Measurements from ENCODE around the gene DNAJC13. TPM values are rescaled to one million over a fixed set of nuclear protein-coding genes. Genes with fewer than 3 reads are reported as not detected.

The DNAJC13 gene
- total RNA-seq, 1 experiment from 2014 or later = 33.0 TPM

GRCh38 chr3:132448216-132448961 is 31.1 kb downstream of the DNAJC13 start:
- no peak overlapping the region for H3K27ac Mint-ChIP-seq (ENCODE audit: low read depth, unreplicated experiment)
- peaks cover 15% of the 10 kb centered on the region for H3K4me1 Mint-ChIP-seq (ENCODE audit: insufficient read depth, unreplicated experiment)
- BruUV-seq (replicated peaks) = no TSS peak
- CTCF ChIA-PET = interaction anchor here (0.6 to 1.0 kb wide), 4 partner anchors 10 to 88 kb away, joined by 3 to 5 read pairs (median 3); no protein-coding TSS in a partner anchor
- no peak overlapping the region for H3K4me3 Mint-ChIP-seq (ENCODE audit: unreplicated experiment)
- intact Hi-C loops (cut with micrococcal nuclease) = no loop called here
- H3K9me3 Mint-ChIP-seq (ENCODE audit: unreplicated experiment) = no peaks in the 10 kb centered on the region
- H3K36me3 Mint-ChIP-seq (ENCODE audit: insufficient read depth, unreplicated experiment) = peaks cover 20% of the 10 kb centered on the region
- POLR2A ChIA-PET = interaction anchor here (0.8 to 2.0 kb wide), 2 partner anchors 10 to 31 kb away, joined by 3 to 11 read pairs; partner anchors contain the start of gene DNAJC13
- peak; percentile 5 for DNase-seq (ENCODE audit: unreplicated experiment)
- TF ChIP-seq CTCF (IDR thresholded peaks at IDR 0.05; ENCODE audit: unreplicated experiment) = no peak
- H3K27me3 Mint-ChIP-seq (ENCODE audit: insufficient read depth, unreplicated experiment) = no peaks in the 10 kb centered on the region

- POLR2A ChIA-PET = interaction anchor here (0.6 to 0.7 kb wide), 2 partner anchors 39 to 1936 kb away, joined by 3 to 4 read pairs; partner anchors contain the start of gene DNAJC13
- Mint-ChIP-seq H3K27ac (ENCODE audit: low read depth, unreplicated experiment) (no peak overlapping the region), H3K9me3 (ENCODE audit: unreplicated experiment) (no peaks in the 10 kb centered on the region), H3K27me3 (ENCODE audit: insufficient read depth, unreplicated experiment) (no peaks in the 10 kb centered on the region), H3K36me3 (ENCODE audit: insufficient read depth, unreplicated experiment) (peaks cover 81% of the 10 kb centered on the region), H3K4me1 (ENCODE audit: insufficient read depth, unreplicated experiment) (no peaks in the 10 kb centered on the region), H3K4me3 (ENCODE audit: unreplicated experiment) (no peak overlapping the region)
- CTCF ChIA-PET = no interaction called here
- intact Hi-C loops (cut with micrococcal nuclease) = no loop called here
- no peak for DNase-seq (ENCODE audit: unreplicated experiment)
- no TSS peak for BruUV-seq (replicated peaks)
- TF ChIP-seq CTCF (IDR thresholded peaks at IDR 0.05; ENCODE audit: unreplicated experiment) = no peak
Measured at GRCh38 chr3:132456136-132456535, 38.8 kb downstream of the DNAJC13 start.

DNA sequence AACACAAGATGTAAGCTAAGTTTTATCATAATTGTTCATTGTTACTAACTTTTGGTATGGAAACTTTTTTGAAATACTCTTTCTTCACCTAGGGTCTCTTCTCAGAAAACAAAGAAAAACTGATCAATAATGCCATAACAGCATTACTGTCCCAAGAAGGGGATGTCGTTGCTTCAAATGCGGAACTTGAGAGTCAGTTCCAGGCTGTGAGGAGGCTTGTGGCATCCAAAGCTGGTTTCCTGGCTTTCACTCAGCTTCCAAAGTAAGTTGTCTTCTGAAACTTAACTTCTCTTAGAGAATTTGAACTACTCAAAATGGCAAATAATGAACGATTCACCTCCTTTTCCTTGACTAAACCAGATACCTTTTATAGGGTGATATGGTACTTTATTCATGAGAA is 39.3 kb downstream of the DNAJC13 start:
- ChIA-PET POLR2A (interaction anchor here (0.6 to 0.7 kb wide), 2 partner anchors 39 to 1936 kb away, joined by 3 to 4 read pairs; partner anchors contain the start of gene DNAJC13), CTCF (interaction anchor here (0.7 kb wide), 1 partner anchor 8 kb away, joined by 3 read pairs; no protein-coding TSS in a partner anchor)
- H3K36me3 Mint-ChIP-seq (ENCODE audit: insufficient read depth, unreplicated experiment) = peaks cover 79% of the 10 kb centered on the region
- no peaks in the 10 kb centered on the region for H3K4me1 Mint-ChIP-seq (ENCODE audit: insufficient read depth, unreplicated experiment)
- TF ChIP-seq CTCF (IDR thresholded peaks at IDR 0.05; ENCODE audit: unreplicated experiment) = no peak
- H3K27ac Mint-ChIP-seq (ENCODE audit: low read depth, unreplicated experiment) = no peak overlapping the region
- BruUV-seq (replicated peaks) = no TSS peak
- H3K4me3 Mint-ChIP-seq (ENCODE audit: unreplicated experiment) = no peak overlapping the region
- no peaks in the 10 kb centered on the region for H3K9me3 Mint-ChIP-seq (ENCODE audit: unreplicated experiment)
- no peaks in the 10 kb centered on the region for H3K27me3 Mint-ChIP-seq (ENCODE audit: insufficient read depth, unreplicated experiment)
- DNase-seq (ENCODE audit: unreplicated experiment) = no peak
- intact Hi-C loops (cut with micrococcal nuclease) = no loop called here

DNA sequence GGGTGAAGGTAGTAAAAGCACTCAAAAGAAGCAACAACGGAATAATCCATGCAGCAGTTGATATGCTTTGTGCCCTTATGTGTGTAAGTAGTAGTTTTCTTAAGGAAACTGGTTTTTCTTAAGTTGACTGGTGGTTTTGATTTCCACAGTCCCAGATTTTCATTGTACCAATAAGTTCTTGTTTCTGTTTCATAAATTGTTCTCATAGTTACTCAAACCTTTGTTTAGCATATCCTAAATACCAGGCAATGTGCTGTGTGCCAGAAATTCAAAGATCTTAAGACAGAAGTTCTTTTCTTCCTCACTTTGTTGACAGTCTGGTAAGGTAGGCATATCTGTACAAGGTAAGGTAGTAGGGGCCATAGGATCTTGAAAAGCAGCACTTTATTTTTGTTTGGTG is 40.0 kb downstream of the DNAJC13 start:
- ChIA-PET CTCF (interaction anchor here (0.7 kb wide), 1 partner anchor 8 kb away, joined by 3 read pairs; no protein-coding TSS in a partner anchor), POLR2A (interaction anchor here (0.5 to 0.8 kb wide), 2 partner anchors 12 to 32 kb away, joined by 3 read pairs; no protein-coding TSS in a partner anchor)
- DNase-seq (ENCODE audit: unreplicated experiment) = no peak
- no TSS peak for BruUV-seq (replicated peaks)
- no peaks in the 10 kb centered on the region for H3K9me3 Mint-ChIP-seq (ENCODE audit: unreplicated experiment)
- intact Hi-C loops (cut with micrococcal nuclease) = no loop called here
- no peak overlapping the region for H3K27ac Mint-ChIP-seq (ENCODE audit: low read depth, unreplicated experiment)
- H3K27me3 Mint-ChIP-seq (ENCODE audit: insufficient read depth, unreplicated experiment) = no peaks in the 10 kb centered on the region
- no peak for TF ChIP-seq CTCF (IDR thresholded peaks at IDR 0.05; ENCODE audit: unreplicated experiment)
- H3K4me3 Mint-ChIP-seq (ENCODE audit: unreplicated experiment) = no peak overlapping the region
- H3K4me1 Mint-ChIP-seq (ENCODE audit: insufficient read depth, unreplicated experiment) = no peaks in the 10 kb centered on the region
- peaks cover 72% of the 10 kb centered on the region for H3K36me3 Mint-ChIP-seq (ENCODE audit: insufficient read depth, unreplicated experiment)
